WTC11 (cell line): ENCODE measurements around the gene MAP3K6. TPM values are rescaled to one million over a fixed set of nuclear protein-coding genes. Genes with fewer than 3 reads are reported as not detected.

Experiments
- ATAC-seq: fragments of 200-7000 bp; cut with Tn5 transposase; 2 replicates; pipeline ENCODE4 v1.10.0; 2021; ENCODE audit warnings: mild to moderate bottlenecking, moderate library complexity
- CTCF ChIA-PET: fragments of 300-600 bp; sonication (Branson Sonifier 250); formaldehyde crosslinking; loops from one replicate; lab custom pipeline; 2021; ENCODE audit warnings: antibody characterized with exemption; lab: Charles Lee
- POLR2A ChIA-PET: fragments of 350-600 bp; sonication (Branson Sonifier 250); formaldehyde crosslinking; loops from one replicate; lab custom pipeline; 2021; ENCODE audit warnings: antibody characterized with exemption; lab: Charles Lee
- DNase-seq: peaks from one replicate; pipeline ENCODE4 v3.0.0; 2021; ENCODE audit warnings: low spot score
- H3K27ac Mint-ChIP-seq: 2 replicates; pipeline ENCODE4 v1.8.0; 2021; ENCODE audit warnings: mixed read lengths
- H3K27me3 Mint-ChIP-seq: 2 replicates; pipeline ENCODE4 v1.8.0; 2021; ENCODE audit warnings: low read depth, mild to moderate bottlenecking, moderate library complexity, mixed read lengths
- H3K36me3 Mint-ChIP-seq: 2 replicates; pipeline ENCODE4 v1.8.0; 2021; ENCODE audit warnings: mixed read lengths
- H3K4me1 Mint-ChIP-seq: 2 replicates; pipeline ENCODE4 v1.8.0; 2022; ENCODE audit warnings: mixed read lengths
- H3K4me3 Mint-ChIP-seq: 2 replicates; pipeline ENCODE4 v1.8.0; 2021; ENCODE audit warnings: mild to moderate bottlenecking, moderate library complexity, mixed read lengths
- H3K9me3 Mint-ChIP-seq: 2 replicates; pipeline ENCODE4 v1.8.0; 2021; ENCODE audit warnings: mixed read lengths
- CREB1 ChIP-seq: sonication (generic); formaldehyde crosslinking; IDR thresholded peaks from 2 replicates; pipeline ENCODE4 v1.8.0; 2023; ENCODE audit warnings: mild to moderate bottlenecking, missing genetic modification reagents
- E2F5 ChIP-seq: sonication (generic); formaldehyde crosslinking; IDR thresholded peaks from 2 replicates; pipeline ENCODE4 v1.8.1; 2022; ENCODE audit warnings: mild to moderate bottlenecking, moderate library complexity, missing genetic modification reagents
- FOXK1 ChIP-seq: sonication (generic); formaldehyde crosslinking; IDR thresholded peaks from 2 replicates; pipeline ENCODE4 v1.8.0; 2022; ENCODE audit warnings: mild to moderate bottlenecking, moderate library complexity, missing genetic modification reagents
- IRF2 ChIP-seq: sonication (generic); formaldehyde crosslinking; IDR thresholded peaks from 2 replicates; pipeline ENCODE4 v1.8.0; 2022; ENCODE audit warnings: low read depth, missing genetic modification reagents, borderline replicate concordance
- NFYB ChIP-seq: sonication (generic); formaldehyde crosslinking; conservative IDR thresholded peaks from 2 replicates; pipeline ENCODE4 v1.8.0; 2022; ENCODE audit warnings: low read depth, missing genetic modification reagents
- OVOL2 ChIP-seq: fragments of 250-450 bp; sonication (Bioruptor Pico); IDR thresholded peaks from 2 replicates; pipeline ENCODE4 v1.9.0; 2021; ENCODE audit warnings: mild to moderate bottlenecking, borderline replicate concordance
- SOX15 ChIP-seq: fragments of 250-450 bp; sonication (Bioruptor Pico); IDR thresholded peaks from 2 replicates; pipeline ENCODE4 v1.9.0; 2021; ENCODE audit warnings: mild to moderate bottlenecking
- SP1 ChIP-seq: sonication (generic); formaldehyde crosslinking; conservative IDR thresholded peaks from 2 replicates; pipeline ENCODE4 v1.8.1; 2022; ENCODE audit warnings: missing genetic modification reagents
- ZNF121 ChIP-seq: sonication (generic); formaldehyde crosslinking; IDR thresholded peaks from 2 replicates; pipeline ENCODE4 v1.8.0; 2023; ENCODE audit warnings: missing genetic modification reagents
- ZNF138 ChIP-seq: sonication (generic); formaldehyde crosslinking; conservative IDR thresholded peaks from 2 replicates; pipeline ENCODE4 v1.8.1; 2022; ENCODE audit warnings: mild to moderate bottlenecking, moderate library complexity, missing genetic modification reagents
- ZNF423 ChIP-seq: fragments of 250-450 bp; sonication (Bioruptor Pico); IDR thresholded peaks from 2 replicates; pipeline ENCODE4 v2.1.2; 2022; ENCODE audit warnings: mild to moderate bottlenecking, moderate library complexity
- ZNF425 ChIP-seq: fragments of 250-450 bp; sonication (Bioruptor Pico); conservative IDR thresholded peaks from 2 replicates; pipeline ENCODE4 v1.9.0; 2021; ENCODE audit warnings: mild to moderate bottlenecking
- total RNA-seq: library from RNA; stranded (reverse); gene quantifications from 3 replicates; pipeline ENCODE4 v1.2.3, GENCODE V29; 2021
- TF ChIP-seq, protein P1 (sequence below): sonication (generic); formaldehyde crosslinking; IDR thresholded peaks from 2 replicates; pipeline ENCODE4 v1.8.1; 2022; ENCODE audit warnings: low read depth, mild to moderate bottlenecking, moderate library complexity, missing genetic modification reagents, borderline replicate concordance
- TF ChIP-seq, protein P2 (sequence below): sonication (generic); formaldehyde crosslinking; IDR thresholded peaks from 2 replicates; pipeline ENCODE4 v1.8.0; 2022; ENCODE audit warnings: mild to moderate bottlenecking, missing genetic modification reagents
- TF ChIP-seq, protein P3 (sequence below): fragments of 250-450 bp; sonication (Bioruptor Pico); IDR thresholded peaks from 2 replicates; pipeline ENCODE4 v1.9.0; 2021; ENCODE audit warnings: moderate library complexity, mild to moderate bottlenecking, inconsistent platforms, borderline replicate concordance
- TF ChIP-seq, protein P4 (sequence below): fragments of 250-450 bp; sonication (Bioruptor Pico); IDR thresholded peaks from 2 replicates; pipeline ENCODE4 v1.9.0; 2021; ENCODE audit warnings: mild to moderate bottlenecking

Gene MAP3K6
- total RNA-seq, 1 experiment from 2014 or later: 15.0 TPM

DNA sequence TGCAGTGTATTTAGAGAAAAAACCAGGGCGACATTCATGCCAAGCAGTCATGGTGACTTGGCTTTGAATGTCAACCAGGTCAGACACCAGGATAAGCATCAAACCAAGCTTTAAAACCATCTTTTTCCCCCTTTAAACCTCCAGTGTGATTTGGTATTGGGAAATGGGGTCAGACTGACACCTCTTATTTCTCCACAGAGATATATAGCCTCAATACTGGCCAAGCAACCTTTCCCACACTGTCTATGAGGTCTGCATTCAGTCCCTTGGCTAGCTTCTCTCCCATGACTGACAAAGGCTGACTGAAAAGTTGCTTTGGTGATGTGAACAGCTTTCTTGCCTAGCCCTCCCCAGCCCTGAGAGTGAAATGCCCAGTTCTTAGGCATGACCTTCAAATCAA lies 47.3 kb upstream of the MAP3K6 start:
- H3K27me3 Mint-ChIP-seq: no peaks in the 10 kb centered on the region
- ChIA-PET CTCF (no interaction called here), POLR2A (no interaction called here)
- H3K4me1 Mint-ChIP-seq: peaks cover 21% of the 10 kb centered on the region
- H3K9me3 Mint-ChIP-seq: no peaks in the 10 kb centered on the region
- no peak overlapping the region for H3K4me3 Mint-ChIP-seq
- no peak for TF ChIP-seq SOX15 (CRISPR knock-in tag)
- no peak for TF ChIP-seq FOXK1 (CRISPR knock-in tag)
- TF ChIP-seq, protein P1, sequence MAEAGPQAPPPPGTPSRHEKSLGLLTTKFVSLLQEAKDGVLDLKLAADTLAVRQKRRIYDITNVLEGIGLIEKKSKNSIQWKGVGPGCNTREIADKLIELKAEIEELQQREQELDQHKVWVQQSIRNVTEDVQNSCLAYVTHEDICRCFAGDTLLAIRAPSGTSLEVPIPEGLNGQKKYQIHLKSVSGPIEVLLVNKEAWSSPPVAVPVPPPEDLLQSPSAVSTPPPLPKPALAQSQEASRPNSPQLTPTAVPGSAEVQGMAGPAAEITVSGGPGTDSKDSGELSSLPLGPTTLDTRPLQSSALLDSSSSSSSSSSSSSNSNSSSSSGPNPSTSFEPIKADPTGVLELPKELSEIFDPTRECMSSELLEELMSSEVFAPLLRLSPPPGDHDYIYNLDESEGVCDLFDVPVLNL: no peak
- no peak for TF ChIP-seq CREB1 (CRISPR knock-in tag)
- TF ChIP-seq, protein P2, sequence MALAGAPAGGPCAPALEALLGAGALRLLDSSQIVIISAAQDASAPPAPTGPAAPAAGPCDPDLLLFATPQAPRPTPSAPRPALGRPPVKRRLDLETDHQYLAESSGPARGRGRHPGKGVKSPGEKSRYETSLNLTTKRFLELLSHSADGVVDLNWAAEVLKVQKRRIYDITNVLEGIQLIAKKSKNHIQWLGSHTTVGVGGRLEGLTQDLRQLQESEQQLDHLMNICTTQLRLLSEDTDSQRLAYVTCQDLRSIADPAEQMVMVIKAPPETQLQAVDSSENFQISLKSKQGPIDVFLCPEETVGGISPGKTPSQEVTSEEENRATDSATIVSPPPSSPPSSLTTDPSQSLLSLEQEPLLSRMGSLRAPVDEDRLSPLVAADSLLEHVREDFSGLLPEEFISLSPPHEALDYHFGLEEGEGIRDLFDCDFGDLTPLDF (CRISPR knock-in tag): no peak
- TF ChIP-seq E2F5 (CRISPR knock-in tag): no peak
- TF ChIP-seq ZNF138 (CRISPR knock-in tag): no peak
- no peak for TF ChIP-seq ZNF425
- no peak for TF ChIP-seq NFYB (CRISPR knock-in tag)
- TF ChIP-seq, protein P3, sequence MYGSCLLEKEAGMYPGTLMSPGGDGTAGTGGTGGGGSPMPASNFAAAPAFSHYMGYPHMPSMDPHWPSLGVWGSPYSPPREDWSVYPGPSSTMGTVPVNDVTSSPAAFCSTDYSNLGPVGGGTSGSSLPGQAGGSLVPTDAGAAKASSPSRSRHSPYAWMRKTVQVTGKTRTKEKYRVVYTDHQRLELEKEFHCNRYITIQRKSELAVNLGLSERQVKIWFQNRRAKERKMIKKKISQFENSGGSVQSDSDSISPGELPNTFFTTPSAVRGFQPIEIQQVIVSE (CRISPR knock-in tag): no peak
- TF ChIP-seq, protein P4, sequence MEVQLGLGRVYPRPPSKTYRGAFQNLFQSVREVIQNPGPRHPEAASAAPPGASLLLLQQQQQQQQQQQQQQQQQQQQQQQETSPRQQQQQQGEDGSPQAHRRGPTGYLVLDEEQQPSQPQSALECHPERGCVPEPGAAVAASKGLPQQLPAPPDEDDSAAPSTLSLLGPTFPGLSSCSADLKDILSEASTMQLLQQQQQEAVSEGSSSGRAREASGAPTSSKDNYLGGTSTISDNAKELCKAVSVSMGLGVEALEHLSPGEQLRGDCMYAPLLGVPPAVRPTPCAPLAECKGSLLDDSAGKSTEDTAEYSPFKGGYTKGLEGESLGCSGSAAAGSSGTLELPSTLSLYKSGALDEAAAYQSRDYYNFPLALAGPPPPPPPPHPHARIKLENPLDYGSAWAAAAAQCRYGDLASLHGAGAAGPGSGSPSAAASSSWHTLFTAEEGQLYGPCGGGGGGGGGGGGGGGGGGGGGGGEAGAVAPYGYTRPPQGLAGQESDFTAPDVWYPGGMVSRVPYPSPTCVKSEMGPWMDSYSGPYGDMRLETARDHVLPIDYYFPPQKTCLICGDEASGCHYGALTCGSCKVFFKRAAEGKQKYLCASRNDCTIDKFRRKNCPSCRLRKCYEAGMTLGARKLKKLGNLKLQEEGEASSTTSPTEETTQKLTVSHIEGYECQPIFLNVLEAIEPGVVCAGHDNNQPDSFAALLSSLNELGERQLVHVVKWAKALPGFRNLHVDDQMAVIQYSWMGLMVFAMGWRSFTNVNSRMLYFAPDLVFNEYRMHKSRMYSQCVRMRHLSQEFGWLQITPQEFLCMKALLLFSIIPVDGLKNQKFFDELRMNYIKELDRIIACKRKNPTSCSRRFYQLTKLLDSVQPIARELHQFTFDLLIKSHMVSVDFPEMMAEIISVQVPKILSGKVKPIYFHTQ: no peak
- H3K27ac Mint-ChIP-seq: no peak overlapping the region
- H3K36me3 Mint-ChIP-seq: peaks cover 79% of the 10 kb centered on the region
- DNase-seq (no peak), ATAC-seq (no peak)

DNA sequence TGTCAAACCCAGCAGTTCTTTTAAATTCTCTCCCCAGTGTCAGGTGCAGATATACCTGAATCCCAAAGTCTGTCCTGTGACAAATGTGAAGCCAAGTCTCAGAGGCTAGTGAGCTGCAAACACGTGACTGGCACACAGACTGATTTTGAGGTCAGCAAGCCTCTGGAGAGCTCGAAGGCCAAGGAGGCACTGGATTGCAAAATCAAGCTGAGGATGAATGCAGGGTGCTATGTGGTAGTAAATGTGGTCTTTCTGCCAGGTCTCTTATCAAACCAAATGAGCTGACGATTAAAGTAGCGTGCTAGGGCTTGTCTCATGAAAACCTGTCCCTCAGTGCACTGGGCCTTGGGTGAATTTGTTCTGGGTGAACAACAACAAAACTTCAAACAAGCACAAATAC lies 46.2 kb upstream of the MAP3K6 start:
- no peak overlapping the region for H3K27ac Mint-ChIP-seq
- peaks cover 10% of the 10 kb centered on the region for H3K4me1 Mint-ChIP-seq
- ChIA-PET CTCF (no interaction called here), POLR2A (no interaction called here)
- no peak for ATAC-seq
- H3K4me3 Mint-ChIP-seq: no peak overlapping the region
- H3K9me3 Mint-ChIP-seq: no peaks in the 10 kb centered on the region
- H3K27me3 Mint-ChIP-seq: no peaks in the 10 kb centered on the region
- no peak for DNase-seq
- no peak for TF ChIP-seq OVOL2 (CRISPR knock-in tag)
- TF ChIP-seq ZNF423 (CRISPR knock-in tag): no peak
- no peak for TF ChIP-seq SP1 (CRISPR knock-in tag)
- no peak for TF ChIP-seq IRF2 (CRISPR knock-in tag)
- TF ChIP-seq, protein P1: 0 out of 2 replicates have a peak, but pooled peaks have one; percentile 26
- TF ChIP-seq ZNF121 (CRISPR knock-in tag): no peak
- peaks cover 83% of the 10 kb centered on the region for H3K36me3 Mint-ChIP-seq
